NCI-H1417 (cell line): Measurements from ENCODE around the gene ZNF771.
"Not testable (repeated sequence)": the region's sequence is repeated elsewhere in the genome, so short reads cannot be mapped to it uniquely, and the experiment has no call there.

ENCODE experiments used
- DNase-seq, 3 experiments: peaks; one replicate each; lab custom pipeline; 2025; lab: John Stamatoyannopoulos, UW

ZNF771 gene

DNA sequence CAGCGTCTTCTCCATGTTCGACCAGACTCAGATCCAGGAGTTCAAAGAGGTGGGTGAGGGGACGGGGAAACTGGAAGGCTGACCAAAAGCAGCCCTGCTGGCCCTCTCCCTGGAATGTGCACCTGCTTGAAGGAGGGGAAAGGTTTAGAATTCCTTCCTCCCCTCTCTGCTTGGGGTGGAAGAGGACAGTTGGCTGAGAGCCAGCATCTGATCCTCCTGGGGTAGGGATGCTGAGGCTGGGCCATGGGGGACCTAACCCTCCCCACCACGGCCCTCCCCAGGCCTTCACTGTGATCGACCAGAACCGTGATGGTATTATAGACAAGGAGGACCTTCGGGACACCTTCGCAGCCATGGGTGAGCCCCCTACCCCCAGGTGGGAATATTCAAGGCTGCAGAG is 31.5 kb upstream of the ZNF771 start:
- DNase-seq: no peak

DNA sequence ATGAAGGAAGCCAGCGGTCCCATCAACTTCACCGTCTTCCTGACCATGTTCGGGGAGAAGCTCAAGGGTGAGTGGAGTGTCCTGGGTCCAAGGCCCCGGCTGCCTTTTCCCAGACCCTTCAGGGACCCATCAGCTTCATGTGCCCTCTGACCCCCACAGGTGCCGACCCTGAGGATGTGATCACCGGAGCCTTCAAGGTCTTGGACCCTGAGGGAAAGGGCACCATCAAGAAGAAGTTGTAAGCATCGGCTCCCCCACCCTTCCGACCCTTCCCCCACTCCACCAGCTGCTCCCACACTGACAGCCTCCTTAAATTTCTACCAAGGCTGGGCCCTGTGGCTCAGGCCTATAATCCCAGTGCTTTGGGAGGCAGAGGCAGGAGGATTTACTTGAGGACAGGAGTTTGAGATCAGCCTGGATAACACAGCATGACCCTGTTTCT is 30.9 kb upstream of the ZNF771 start:
- no peak for DNase-seq

DNA sequence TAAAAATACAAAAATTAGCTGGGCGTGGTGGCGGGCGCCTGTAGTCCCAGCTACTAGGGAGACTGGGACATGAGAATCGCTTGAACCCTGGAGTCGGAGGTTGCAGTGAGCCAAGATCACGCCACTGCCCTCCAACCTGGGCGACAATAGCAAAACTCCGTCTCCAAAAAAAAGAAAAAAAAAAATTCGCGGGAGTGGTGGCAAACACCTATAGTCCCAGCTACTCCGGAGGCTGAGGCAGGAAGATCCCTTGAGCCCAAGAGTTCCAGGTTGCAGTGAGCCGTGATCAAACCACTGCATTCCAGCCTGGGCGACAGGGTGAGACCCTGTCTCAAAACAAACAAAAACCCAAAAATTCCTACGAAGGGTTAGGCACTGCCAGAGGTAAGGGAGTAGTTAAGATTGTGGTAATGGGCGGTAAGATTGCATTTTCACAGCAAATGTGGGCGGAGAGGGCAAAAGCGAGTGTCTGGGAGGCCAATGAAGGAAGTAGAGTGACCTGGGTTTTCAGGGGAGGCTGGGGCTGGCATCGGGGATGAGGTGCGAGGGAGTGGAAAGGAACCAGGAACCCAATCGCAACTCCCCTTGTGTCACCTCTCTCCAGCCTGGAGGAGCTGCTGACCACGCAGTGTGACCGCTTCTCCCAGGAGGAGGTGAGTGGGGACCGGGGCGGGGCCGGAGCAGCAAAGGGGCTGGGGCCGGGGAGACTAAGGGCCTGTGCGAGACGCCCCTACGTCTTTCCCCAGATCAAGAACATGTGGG is 30.2 kb upstream of the ZNF771 start:
- DNase-seq: no peak

DNA sequence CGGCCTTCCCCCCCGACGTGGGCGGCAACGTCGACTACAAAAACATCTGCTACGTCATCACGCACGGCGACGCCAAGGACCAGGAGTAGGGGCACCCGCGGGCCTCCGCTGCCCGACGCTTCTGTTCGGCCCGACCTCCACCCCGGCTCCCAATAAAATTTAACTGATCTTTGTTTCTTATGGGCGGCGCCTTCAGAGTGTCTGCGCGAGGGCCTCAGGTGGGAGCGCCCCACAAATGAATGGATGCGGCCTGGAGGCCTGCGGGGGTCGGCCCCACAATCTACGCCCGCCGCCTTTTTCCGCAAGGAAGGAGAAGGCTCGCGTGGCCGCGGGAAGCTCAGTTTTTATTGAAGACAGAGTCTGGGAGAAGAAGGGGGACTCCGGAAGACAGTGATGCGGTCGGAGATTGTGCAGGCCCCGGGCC is 29.6 kb upstream of the ZNF771 start:
- peak; percentile 70 to 95 (median 82) for DNase-seq

DNA sequence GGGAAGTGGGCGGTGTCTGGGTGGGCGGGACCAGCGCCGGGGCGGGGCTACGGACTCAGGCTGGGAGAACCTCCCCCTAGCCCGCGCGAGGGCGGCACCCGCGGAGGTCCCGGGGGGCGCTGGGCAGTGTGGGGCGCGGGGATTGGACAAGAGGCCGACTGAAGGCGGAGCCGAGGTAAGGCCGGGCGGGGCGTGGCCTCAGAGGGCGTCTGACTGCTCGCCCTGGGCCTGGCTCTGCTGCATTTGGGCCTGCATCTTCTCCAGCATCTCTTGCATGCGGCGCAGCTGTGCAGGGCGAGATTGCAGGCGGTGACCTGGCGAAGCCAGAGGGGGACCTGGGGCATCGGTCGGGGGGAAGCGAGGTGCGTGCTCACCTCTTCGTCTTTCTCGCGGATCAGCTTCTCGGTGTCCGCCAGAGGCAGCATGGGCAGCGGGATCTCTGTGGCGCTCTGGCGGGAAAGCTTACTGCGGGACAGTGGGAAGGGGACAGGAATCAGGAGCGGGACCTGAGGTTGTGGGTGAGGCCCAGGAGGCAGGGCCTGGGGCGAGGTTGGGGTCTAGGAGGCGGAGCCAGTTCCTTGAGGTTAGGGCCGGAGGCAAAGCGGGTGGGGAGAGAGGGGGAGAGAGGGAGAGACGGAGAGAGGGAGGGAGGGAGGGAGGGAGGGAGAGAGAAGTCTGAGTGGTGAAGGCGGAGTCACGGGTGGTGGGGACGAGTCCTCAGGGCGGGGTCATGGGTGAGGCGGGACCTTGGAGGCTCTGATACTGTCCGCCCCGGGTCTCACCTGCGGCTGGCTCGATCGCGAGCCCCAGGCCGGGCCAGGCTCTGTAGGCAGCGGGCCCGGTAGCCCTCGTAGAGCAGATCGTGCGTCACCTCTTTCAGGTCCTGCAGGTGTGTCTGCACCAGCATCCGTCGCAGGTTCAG is 28.9 kb upstream of the ZNF771 start:
- DNase-seq: peak; percentile 95 to 98 (median 97)

DNA sequence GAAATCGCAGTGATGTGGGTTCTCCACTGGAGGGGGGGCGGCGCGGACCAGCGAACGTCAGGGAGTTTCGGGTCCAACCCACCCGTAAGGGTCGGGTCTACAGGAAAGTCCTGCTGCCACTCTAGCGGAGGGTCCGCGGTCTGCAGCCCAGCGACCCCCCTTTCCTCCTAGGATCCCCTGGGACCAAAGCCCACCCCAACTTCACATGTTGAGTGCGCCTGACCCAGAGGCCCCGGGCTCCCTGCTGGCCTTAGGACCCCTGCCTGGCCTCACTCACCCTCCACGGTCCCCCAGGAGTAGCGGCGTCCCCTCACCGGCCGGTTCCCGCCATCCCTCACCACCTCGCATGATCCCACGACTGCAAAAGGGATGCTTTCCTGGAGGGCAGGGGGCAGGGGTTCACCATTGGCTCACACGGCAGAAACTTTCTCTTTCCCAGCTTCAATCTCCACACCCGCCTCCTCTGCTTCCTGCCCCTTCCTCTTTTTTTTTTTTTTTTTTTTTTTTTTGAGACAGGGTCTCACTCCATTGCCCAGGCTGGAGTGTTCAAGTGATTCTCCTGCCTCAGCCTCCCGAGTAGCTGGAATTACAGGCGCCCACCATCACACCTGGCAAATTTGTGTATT is 28.1 kb upstream of the ZNF771 start:
- peak in 1 of 3 experiments; percentile 33 for DNase-seq

DNA sequence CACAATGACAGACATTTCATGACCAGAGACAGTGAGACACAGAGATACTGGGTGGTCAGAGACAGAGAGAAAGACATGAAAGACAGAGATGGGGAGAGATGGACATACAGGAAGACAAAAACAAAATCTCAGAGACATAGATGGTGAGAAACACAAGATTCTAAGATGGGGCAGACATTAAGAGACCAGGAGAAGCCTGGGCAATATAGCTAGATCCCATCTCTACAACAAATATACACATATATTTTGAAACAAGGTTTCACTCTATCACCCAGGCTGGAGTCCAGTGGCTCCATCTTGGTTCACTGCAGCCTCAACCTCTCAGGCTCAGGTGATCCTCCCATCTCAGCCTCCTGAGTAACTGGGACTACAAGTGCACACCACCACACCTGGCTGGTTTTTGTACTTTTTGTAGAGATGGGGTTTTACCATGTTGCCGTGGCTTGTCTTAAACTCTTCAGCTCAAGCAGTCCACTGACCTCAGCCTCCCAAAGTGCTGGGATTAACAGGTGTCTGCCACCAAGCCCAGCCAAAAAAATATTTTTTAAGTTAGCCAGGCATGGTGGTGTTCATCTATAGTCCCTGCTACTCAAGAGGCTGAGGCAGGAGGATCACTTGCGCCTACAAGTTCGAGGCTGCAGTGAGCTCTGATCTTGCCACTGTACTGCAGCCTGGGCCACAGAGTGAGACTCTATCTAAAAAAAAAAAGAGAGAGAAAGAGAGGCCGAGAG is 27.2 kb upstream of the ZNF771 start:
- no peak for DNase-seq

DNA sequence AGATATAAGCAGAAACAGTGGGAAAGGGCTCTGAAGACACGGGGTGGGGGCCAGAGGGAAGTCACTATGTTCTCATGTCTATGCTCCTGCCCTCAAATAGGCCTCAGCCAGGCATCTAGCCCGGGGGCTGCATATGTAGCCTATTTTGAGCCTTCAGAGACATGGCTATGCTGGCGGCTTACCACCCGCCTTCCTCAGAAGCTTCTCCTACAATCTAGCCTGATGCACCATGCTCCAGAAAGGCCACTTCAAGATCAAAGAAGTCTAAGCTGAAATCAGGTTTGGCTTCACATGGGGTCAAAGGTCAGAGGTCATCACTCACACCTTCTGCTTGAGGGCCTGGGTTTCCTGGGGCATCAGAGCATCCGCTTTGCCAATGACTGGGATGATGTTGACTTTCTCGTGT is 26.6 kb upstream of the ZNF771 start:
- DNase-seq: no peak

DNA sequence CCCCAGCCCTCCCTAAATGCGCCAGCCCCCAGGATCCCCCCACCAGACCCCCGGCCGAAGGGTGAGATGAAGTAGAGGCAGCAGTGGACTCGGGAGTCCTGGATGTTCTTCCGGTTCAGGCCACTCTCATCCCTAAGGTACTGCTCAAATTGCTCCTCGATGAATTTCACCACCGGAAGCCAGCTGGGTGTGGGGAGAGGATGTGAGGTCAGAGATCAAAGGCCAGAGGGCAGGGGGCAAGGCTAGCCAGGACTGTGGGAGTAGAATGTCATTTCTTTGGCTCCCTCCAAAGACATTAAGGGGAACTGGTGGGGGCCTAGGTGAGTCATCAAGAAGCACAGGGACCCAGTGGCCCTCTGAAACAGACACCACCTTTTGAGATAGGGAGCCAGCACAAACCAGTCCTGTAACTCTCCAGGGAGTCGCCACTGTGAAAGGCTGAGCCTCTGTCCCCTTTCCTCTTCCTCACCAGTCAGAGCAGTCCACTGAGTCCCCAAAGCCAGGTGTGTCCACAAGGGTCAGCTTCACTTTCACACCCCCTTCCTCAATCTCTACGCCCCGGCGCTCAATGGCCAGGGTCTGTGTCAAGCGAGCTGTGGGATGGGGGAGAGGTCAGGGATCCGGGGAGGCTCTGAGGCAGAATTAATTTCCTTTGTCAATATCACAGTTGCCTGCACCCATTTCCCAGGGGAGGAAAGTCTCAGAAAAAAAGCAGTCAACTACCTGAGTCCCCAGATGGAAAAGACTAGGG is 25.9 kb upstream of the ZNF771 start:
- DNase-seq: no peak

DNA sequence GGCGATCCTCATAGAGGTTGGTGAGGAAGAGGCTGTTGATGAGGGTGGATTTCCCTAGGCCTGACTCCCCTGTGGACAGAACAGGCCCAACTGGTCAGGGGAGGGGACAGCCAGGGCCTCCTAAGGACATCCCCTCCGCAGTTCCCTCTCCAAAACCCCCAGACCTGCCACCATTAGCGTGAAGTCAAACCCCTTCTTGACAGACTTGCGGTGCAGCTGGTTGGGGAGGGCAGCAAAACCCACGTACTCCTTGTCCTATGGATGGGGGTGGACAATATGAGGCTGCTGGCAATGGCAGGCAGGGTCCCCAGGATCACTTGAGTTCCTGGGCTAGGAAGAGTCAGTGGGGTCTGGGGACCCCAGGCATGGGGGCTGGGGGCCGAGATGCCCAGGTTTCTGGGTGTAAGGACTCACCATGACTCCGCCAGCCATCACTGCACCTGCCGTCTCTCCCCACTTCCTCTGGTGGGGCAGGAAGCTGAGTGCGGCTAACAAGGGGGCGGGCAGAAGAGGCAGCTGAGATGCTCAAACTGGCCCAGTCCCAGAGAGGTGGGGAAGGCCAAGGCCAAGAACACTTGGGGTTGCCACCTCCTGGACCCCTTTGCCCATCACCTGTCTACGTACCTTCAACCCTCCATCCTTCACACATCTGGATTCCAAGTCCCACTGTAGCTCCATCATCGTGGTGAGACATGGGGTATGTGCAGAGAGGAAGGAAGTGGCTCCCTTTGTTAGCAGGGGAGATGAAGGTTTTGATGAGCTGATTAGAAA is 25.1 kb upstream of the ZNF771 start, which contains the start of gene SEPTIN1:
Gene SEPTIN1, minus strand, starts transcription at position 451 of the 771 bp plus-strand sequence. Its CDS starts 19 bp downstream, at position 432.
- no peak for DNase-seq

DNA sequence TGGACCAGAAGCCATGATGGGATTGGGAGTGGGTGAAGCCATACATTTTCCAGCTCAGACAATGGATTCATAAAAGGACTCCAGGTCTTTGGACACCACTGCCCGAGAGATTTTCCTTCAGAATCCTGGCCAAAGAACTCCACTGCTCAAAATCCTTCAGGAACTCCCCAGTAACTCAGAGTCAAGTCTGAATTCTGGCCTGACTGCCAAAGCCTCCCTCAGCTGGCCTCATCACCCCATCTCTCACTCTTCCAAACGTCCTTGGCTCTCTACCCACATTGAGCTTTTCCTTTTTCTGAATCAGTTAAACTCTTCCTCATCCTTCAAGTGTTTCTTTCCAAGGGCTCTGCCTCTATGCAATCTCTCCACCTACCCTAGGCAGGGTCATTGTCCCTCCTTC is 23.9 kb upstream of the ZNF771 start:
- no peak for DNase-seq

DNA sequence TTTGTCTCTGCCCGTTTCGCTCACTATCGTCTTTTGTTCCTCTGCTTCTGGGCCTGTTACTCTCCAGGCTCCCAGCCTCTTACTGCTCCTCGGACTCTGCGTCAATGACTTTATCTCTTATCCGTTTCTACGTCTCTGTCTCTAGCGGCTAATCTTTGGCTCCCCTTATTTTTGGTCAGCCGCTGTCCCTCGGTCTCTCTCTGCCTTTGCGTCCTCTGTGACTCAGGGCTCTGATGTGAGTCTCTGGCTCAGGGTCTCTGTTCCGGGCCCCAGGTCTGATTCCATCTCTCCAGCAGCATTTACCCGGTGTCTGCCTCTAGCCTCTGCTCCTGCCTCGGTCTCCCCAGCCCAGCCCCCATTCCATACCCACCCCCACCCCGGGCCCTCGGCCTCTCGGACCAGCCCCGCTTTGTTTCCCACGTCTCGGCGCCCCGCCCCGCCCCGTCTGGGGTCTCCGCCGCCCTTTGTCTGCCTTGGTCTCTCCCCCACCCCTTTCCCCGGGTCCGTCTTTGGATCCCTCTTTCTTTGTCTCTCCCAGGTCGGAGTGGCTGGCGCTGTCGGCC is 12.7 kb upstream of the ZNF771 start:
- peak in 2 of 3 experiments; percentile 71 to 84 for DNase-seq

DNA sequence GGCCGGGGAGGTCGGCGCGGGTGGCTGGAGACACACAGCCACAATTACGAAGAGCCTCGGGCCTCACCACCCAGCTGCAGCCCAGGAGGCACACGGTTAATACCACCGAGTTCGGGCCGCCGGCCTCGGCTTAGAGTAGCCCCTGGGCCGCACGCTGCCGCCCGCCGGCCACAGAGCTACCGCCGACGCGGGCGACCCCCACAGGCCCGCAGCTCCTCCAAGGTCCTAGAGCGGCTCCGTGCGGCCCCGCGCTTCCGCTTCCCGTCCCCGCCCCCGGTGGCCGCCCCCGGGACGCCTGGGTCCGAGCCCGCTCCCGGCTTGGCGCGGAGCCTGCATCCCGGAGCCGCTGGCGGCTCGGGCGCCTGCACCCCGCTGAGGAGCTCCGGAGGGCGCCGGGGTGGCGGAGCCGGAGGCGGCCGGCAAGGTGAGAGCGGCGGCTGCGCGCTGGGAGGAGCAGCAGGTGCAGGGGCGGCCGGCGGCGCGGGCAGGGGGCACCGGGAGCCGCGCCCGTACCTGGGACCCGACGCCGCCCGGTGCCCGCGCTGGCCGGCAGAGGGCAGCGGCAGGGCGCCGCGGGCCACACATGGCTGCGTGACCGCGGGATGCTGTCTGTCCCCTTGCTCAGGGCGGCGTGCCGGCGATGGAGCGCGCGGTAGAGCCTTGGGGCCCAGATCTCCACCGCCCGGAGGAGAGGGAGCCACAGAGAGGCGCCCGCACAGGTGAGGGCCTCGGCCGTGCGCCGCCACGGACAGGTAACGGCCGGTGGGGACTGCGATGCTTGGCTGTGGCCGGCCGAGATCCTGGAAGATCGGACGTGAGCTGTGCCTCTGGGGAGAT is 12.0 kb upstream of the ZNF771 start, which contains the start of gene ZNF48:
Gene ZNF48, plus strand, starts transcription at position 266 of the 837 bp plus-strand sequence. Its CDS starts 375 bp downstream, at position 641.
- peak; percentile 85 to 94 (median 94) for DNase-seq

DNA sequence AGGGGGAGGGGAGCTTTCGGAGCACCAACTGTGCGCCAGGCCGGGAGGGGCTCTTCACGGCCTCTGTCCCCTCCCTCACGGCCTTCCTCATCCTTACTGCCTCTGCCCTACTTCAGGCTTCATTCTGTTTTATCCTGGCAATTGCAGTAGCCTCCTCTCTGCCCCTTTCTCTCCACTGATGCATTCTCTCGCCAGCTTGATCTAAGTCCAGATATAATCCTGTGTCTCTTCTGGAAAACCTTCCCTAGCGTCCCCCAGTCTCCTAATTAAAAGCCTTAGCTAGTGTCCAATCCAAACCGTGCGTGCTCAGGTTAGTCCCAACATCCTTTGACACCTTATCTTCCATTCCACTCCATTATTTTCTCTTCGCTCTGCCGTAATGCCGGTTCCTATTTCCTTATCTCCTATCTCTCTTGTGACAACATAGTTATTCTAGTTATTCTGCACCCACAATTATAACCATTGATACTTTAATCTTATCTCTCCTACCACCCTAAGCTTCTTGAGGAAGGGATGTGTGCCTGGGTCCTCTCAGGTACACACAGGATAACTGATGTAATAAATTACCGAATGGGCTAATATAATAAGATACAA is 11.3 kb upstream of the ZNF771 start:
- no peak for DNase-seq

DNA sequence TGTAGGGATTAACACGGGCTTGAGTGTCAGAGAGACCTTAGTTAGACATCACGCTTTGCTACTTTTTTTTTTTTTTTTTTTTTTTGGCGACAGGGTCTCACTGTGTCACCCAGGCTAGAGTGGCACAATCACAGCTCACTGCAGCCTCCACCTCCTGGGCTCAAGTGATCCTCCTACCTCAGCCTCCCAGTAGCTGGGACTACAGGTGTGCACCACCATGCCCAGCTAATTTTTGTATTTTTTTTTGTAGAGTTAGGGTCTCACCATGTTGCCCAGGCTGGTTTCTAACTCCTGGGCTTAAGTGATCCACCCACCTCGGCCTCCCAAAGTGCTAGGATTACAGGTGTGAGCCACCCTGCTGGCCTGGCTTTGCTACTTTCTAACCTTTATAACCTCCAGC is 10.8 kb upstream of the ZNF771 start:
- not testable (repeated sequence) for DNase-seq

DNA sequence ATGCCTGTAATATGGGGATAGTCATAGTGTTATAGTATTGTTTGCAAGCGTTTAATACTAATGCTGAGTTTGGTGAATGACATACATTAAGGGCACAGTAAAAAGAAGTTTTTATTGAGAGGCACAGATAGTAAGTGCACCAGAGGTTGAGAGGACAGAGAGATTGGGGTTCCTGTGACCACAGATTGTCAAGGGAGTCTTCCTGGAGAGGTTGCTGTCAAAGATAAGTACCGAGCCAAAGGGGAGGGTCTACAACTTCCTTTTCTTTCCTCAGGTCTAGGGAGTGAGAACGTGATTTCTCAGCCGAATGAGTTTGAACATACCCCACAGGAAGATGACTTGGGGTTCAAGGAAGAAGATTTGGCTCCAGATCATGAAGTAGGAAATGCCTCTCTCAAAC is 10.3 kb upstream of the ZNF771 start:
- no peak for DNase-seq

DNA sequence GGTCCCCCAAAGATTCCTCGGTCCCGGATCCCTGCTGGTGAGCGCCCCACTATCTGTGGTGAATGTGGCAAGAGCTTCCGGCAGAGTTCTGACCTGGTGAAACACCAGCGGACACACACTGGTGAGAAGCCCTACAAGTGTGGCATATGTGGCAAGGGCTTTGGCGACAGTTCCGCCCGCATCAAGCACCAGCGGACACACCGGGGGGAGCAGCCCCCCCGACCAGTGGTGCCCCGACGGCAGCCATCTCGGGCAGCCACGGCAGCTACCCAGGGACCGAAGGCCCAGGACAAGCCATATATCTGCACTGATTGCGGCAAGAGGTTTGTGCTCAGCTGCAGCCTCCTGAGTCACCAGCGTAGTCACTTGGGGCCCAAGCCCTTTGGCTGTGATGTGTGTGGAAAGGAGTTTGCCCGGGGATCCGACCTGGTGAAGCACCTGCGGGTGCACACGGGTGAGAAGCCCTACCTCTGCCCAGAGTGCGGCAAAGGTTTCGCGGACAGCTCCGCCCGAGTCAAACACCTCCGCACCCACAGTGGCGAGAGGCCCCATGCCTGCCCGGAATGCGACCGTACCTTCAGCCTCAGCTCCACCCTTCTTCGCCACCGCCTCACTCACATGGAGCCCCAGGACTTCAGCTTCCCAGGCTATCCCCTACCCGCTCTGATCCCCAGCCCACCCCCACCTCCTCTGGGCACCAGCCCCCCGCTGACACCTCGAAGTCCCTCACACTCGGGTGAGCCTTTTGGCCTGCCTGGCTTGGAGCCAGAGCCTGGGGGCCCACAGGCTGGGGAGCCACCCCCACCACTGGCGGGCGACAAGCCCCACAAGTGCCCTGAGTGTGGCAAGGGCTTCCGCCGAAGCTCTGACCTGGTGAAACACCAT is 9.4 kb upstream of the ZNF771 start:
- no peak for DNase-seq
